Gastrocnemius medialis (tissue), 4 donors: ENCODE results near the gene RNF4. TPM values are rescaled to one million over a fixed set of nuclear protein-coding genes. Genes with fewer than 3 reads are reported as not detected.

Experiments used
- ATAC-seq, 2 donors: fragments of 150-250 bp; one replicate each; pipeline ENCODE4 v1.9.1; 2016
- DNase-seq, 2 donors: peaks; one replicate each; pipeline ENCODE4 v3.0.0-alpha.2; 2019
- H3K27ac ChIP-seq, 4 donors: fragments of 200-600 bp; sonication (generic); 1 replicate in 1 of 4; 2 replicates in 3 of 4; pipeline ENCODE4 v1.5.1; 2016 to 2018; ENCODE audit warnings: mild to moderate bottlenecking in 2 of 4, moderate library complexity in 1 of 4
- H3K27me3 ChIP-seq, 3 donors: fragments of 200-600 bp; sonication (generic) in 2 of 3; 1 replicate in 1 of 3; 2 replicates in 2 of 3; pipeline versions ENCODE4 v1.5.1 to v1.6.0; 2016 to 2019; ENCODE audit warnings: mild to moderate bottlenecking in 1 of 3, moderate library complexity in 1 of 3
- H3K36me3 ChIP-seq, 2 donors: fragments of 200-600 bp; sonication (generic) in 1 of 2; one replicate each; pipeline ENCODE4 v1.5.1; 2017 to 2018
- H3K4me1 ChIP-seq, 2 donors: fragments of 200-600 bp; sonication (generic) in 1 of 2; one replicate each; pipeline ENCODE4 v1.5.1; 2016 to 2017; ENCODE audit warnings: mild to moderate bottlenecking in 2 of 2
- H3K4me3 ChIP-seq, 4 donors: fragments of 200-600 bp; sonication (generic) in 3 of 4; 1 replicate in 1 of 4; 2 replicates in 3 of 4; pipeline ENCODE4 v1.5.1; 2016 to 2019; ENCODE audit warnings: mild to moderate bottlenecking in 2 of 4
- H3K9me3 ChIP-seq, 3 donors: fragments of 200-600 bp; sonication (generic) in 2 of 3; 1 replicate in 1 of 3; 2 replicates in 2 of 3; pipeline ENCODE4 v1.5.1; 2016 to 2019
- CTCF ChIP-seq, 5 experiments: fragments of 450-650 bp in 3 of 5; fragments of 200-600 bp in 2 of 5; sonication (generic) in 2 of 5; IDR thresholded peaks in 4 of 5; conservative IDR thresholded peaks in 1 of 5; 1 replicate in 4 of 5; 2 replicates in 1 of 5; pipeline ENCODE4 v1.5.1; 2016 to 2019; ENCODE audit warnings: antibody characterized with exemption in 5 of 5, mild to moderate bottlenecking in 3 of 5, moderate library complexity in 3 of 5
- POLR2A ChIP-seq, 2 donors: fragments of 450-650 bp; IDR thresholded peaks; one replicate each; pipeline ENCODE4 v1.6.1; 2017; ENCODE audit warnings: antibody characterized with exemption in 2 of 2, mild to moderate bottlenecking in 2 of 2, moderate library complexity in 2 of 2
- in situ Hi-C, 4 donors: fragments of 200-750 bp; cut with MboI; loops; one replicate each; pipeline versions ENCODE4 v1.15.0 to v1.8.0; 2017; ENCODE audit warnings: low sequenced_read_pairs in 4 of 4
- intact Hi-C: fragments of 100-400 bp; cut with DNase I; formaldehyde crosslinking; loops from one replicate; pipeline ENCODE4 v1.15.1; 2023; ENCODE audit warnings: low total_unique reads
- total RNA-seq, 4 donors: library from RNA; depleted of rRNA; stranded (reverse); fragments of >200 nt; gene quantifications; one replicate each; pipeline versions ENCODE4 v1.1.0 to v1.2.3, GENCODE V29; 2016

Gene RNF4
- total RNA-seq, 4 donors from 2014 or later = 21.7 to 48.7 (median 34.7) TPM

- H3K4me1 ChIP-seq = peaks cover 5% of the 10 kb centered on the region in 2 donors
- ATAC-seq (no peak), DNase-seq (no peak)
- intact Hi-C loops = loop anchor here (10.0 kb wide), 1 partner anchor 455 kb away; the partner anchor contains the start of gene NELFA
- in situ Hi-C loops = loop anchor here in 3 of 4 donors (10.0 to 25.0 kb wide), 2 partner anchors 235 to 247 kb away; no protein-coding TSS in a partner anchor
- TF ChIP-seq POLR2A (IDR thresholded peaks at IDR 0.05) (no peak), CTCF (IDR thresholded peaks at IDR 0.05 in 4 of 5, conservative IDR thresholded peaks at IDR 0.05 in 1 of 5) (no peak)
- H3K27ac ChIP-seq = no peak overlapping the region
- H3K4me3 ChIP-seq = no peak overlapping the region
- H3K36me3 ChIP-seq = no peaks in the 10 kb centered on the region
- no peaks in the 10 kb centered on the region for H3K27me3 ChIP-seq
- no peaks in the 10 kb centered on the region for H3K9me3 ChIP-seq
Observed at GRCh38 chr4:2459589-2460349, 9.1 kb upstream of the RNF4 start.

DNA sequence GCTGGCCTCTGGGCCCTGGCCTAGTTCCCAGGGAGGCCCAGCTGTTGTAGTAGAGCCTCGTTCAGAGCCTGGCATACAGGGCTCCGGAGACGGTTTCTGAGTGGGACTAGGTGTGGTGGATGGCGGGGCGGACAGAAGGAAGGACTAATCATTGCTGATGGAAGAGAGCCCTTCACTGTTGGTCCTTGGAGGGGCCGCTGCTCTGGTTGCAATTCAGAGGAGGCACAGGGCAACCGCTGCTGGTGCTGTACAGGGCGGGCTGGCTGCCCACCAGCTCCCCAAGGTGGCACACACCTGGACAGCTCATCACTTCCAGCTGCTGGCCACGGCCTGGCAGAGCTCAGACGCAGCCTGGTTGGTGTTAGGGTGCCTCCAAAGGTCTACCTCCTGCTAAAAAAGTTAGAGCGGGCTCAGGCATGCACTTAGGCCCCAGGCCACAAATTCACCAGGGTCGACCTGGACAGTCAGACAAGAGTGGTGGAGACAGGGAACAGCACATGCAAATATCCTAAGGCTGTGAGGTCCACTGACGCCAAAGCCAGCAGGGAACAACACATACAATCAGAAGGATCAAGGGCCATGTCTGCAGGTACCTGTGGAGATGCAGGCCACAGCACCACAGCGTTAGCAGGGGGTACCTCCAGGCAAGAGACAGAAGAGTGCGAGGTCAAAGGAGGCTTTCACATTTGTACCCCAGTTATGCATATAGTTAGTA lies 7.5 kb upstream of the RNF4 start:
- no peak overlapping the region for H3K4me3 ChIP-seq
- H3K27ac ChIP-seq = no peak overlapping the region
- no peak for DNase-seq
- intact Hi-C loops = loop anchor here (10.0 kb wide), 1 partner anchor 457 kb away; the partner anchor contains the start of gene NELFA
- H3K4me1 ChIP-seq = peaks cover 5% of the 10 kb centered on the region in 2 donors
- in situ Hi-C loops = loop anchor here in 3 of 4 donors (10.0 to 25.0 kb wide), 2 partner anchors 237 to 249 kb away; no protein-coding TSS in a partner anchor
- H3K36me3 ChIP-seq = no peaks in the 10 kb centered on the region
- no peak for ATAC-seq
- no peaks in the 10 kb centered on the region for H3K27me3 ChIP-seq
- no peaks in the 10 kb centered on the region for H3K9me3 ChIP-seq
- TF ChIP-seq POLR2A (IDR thresholded peaks at IDR 0.05) (no peak), CTCF (IDR thresholded peaks at IDR 0.05 in 4 of 5, conservative IDR thresholded peaks at IDR 0.05 in 1 of 5) (no peak)

GRCh38 chr4:2462218-2462991 lies 6.5 kb upstream of the RNF4 start:
- intact Hi-C loops (loop anchor here (1.0 to 10.0 kb wide), 4 partner anchors 49 to 458 kb away; partner anchors contain the start of genes HAUS3, NELFA and POLN), in situ Hi-C loops (loop anchor here in 3 of 4 donors (10.0 to 25.0 kb wide), 2 partner anchors 238 to 250 kb away; no protein-coding TSS in a partner anchor)
- Histone ChIP-seq H3K27ac (peak overlapping the region in 3 of 4 donors; percentile 34 to 37 (median 35)), H3K27me3 (no peaks in the 10 kb centered on the region), H3K4me1 (peaks cover 5 to 8% of the 10 kb centered on the region in 2 donors), H3K9me3 (no peaks in the 10 kb centered on the region), H3K36me3 (no peaks in the 10 kb centered on the region), H3K4me3 (peak overlapping the region; percentile 34 to 73 (median 58))
- peak; percentile 81 to 86 for ATAC-seq
- peak; percentile 38 to 46 for DNase-seq
- peak in 4 of 5 experiments; percentile 36 to 78 (median 62) for TF ChIP-seq CTCF (IDR thresholded peaks at IDR 0.05 in 4 of 5, conservative IDR thresholded peaks at IDR 0.05 in 1 of 5)
- TF ChIP-seq POLR2A (IDR thresholded peaks at IDR 0.05) = no peak
